NCI-H460 (cell line): ENCODE measurements around the gene DUSP18. TPM values are rescaled to one million over a fixed set of nuclear protein-coding genes. Genes with fewer than 3 reads are reported as not detected.
"Not testable (repeated sequence)": the region's sequence is repeated elsewhere in the genome, so short reads cannot be mapped to it uniquely, and the experiment has no call there.

Experiments
- DNase-seq: peaks from one replicate; pipeline ENCODE4 v3.0.0-alpha.2; 2016; ENCODE audit warnings: low read depth; ENCODE audit errors: extremely low read depth
- total RNA-seq: library from RNA; depleted of rRNA; stranded (reverse); fragments of >200 nt; shearing (Covaris generic); gene quantifications from 2 replicates; pipeline ENCODE4 v1.2.3, GENCODE V29; 2014

DUSP18 gene
- total RNA-seq, 1 experiment from 2014 or later = 5.0 TPM

DNA sequence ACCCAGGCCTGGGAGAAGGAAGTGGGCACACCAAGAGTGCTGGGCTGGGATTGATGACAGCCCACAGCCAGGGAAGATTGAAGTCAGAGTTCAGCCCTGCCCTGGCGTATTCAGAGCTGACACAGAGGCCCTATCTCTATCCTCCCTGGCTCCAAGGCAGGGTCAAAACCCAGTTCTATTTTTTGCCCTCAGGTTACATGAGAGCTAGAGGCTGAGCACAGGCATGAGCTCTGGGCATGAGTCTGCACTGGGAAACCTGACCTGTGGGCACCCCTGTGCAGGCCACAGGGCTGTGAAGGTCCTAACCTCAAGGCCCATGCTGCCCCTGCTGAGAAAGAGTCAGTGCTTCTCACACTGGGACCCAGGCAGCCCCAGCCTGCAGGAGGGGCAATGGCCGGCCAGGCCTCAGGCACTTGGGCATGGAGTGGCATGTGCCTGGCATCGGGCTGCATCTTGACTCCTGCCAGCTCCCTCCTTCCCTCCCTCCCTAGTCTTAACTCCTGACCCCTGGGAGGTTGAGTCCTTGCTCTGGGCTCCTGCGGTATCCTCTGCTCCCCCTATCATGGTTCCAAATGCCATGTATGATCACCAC, 26.7 kb downstream of the DUSP18 start:
- no peak for DNase-seq

DNA sequence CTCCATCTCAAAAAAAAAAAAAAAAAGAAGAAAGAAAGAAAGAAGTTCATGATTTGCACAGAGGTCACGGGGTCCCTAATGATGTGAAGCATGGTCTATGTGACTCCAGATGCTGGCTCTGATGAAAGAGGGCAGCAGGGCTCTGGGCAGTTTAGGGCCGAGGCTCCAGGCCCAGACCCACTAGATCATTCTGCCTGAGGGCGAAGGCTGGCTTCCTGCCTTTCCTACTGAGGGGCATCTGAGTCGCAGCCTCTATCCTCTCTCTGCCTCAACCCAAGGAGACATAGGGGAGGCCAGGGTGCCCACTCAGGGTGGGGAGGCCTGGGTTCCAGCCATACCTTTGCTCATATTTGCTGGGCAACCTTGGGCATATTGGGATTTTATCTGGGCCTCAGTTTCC, 27.3 kb downstream of the DUSP18 start:
- DNase-seq = no peak

GRCh38 chr22:30637701-30638114, 30.0 kb downstream of the DUSP18 start:
- no peak for DNase-seq

DNA sequence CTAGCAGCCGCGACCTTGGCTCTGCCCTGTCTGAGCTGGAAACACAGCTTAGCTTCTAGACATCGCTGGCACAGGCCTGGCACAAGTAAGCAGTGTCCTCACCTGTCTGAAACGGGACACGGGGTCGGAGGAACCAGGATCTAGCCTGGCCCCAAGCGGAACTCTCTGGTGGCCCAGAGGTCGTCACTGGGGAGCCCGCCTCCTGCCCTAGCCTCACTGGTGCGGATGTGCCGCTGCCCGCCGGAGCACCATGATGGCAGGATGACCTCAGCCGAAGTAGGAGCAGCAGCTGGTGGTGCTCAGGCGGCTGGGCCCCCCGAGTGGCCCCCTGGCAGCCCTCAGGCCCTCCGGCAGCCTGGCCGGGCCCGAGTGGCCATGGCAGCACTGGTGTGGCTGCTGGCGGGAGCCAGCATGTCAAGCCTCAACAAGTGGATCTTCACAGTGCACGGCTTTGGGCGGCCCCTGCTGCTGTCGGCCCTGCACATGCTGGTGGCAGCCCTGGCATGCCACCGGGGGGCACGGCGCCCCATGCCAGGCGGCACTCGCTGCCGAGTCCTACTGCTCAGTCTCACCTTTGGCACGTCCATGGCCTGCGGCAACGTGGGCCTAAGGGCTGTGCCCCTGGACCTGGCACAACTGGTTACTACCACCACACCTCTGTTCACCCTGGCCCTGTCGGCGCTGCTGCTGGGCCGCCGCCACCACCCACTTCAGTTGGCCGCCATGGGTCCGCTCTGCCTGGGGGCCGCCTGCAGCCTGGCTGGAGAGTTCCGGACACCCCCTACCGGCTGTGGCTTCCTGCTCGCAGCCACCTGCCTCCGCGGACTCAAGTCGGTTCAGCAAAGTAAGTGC, 31.2 kb downstream of the DUSP18 start:
- no peak for DNase-seq

- peak; percentile 83 for DNase-seq
Measured at GRCh38 chr22:30635273-30636225, 32.1 kb downstream of the DUSP18 start, which contains the start of gene SLC35E4. SLC35E4 (plus strand) TSS chr22:30635781; CDS start chr22:30636451, 670 bp downstream.

GRCh38 chr22:30634471-30635233, 33.0 kb downstream of the DUSP18 start:
- peak; percentile 76 for DNase-seq

DNA sequence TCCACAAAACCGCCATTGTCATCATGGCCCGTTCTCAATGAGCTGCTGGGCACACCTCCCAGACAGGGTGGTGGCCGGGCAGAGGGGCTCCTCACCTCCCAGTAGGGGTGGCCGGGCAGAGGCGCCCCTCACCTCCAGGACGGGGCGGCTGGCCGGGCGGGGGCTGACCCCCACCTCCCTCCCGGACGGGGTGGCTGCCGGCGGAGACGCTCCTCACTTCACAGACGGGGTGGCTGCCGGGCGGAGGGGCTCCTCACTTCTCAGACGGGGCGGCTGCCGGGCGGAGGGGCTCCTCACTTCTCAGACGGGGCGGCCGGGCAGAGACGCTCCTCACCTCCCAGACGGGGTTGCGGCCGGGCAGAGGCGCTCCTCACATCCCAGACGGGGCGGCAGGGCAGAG, 36.2 kb downstream of the DUSP18 start:
- not testable (repeated sequence) for DNase-seq

DNA sequence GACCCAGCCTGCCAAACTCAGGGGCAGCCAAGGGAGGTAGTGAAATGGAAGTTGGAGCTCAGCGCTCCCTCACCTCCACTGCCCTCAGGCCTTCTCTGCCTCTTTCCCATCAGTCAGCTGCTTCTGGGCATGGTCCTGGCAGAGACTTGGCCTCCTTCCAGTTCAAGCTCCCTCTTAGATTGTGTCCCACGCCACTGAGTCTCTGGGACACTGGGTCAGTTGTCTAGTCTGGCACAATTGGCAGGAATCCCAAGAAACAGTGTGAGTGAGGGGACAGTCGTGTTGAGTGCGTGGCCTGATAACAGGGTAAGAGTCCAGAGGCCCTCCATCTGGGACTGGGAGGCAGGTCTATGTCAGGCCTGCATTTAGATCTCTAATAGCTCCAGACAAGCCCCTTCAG, 39.2 kb downstream of the DUSP18 start:
- DNase-seq = no peak

- no peak for DNase-seq
Measured at GRCh38 chr22:30627471-30627870, 40.2 kb downstream of the DUSP18 start.

GRCh38 chr22:30626413-30626812, 41.3 kb downstream of the DUSP18 start:
- DNase-seq = no peak

DNA sequence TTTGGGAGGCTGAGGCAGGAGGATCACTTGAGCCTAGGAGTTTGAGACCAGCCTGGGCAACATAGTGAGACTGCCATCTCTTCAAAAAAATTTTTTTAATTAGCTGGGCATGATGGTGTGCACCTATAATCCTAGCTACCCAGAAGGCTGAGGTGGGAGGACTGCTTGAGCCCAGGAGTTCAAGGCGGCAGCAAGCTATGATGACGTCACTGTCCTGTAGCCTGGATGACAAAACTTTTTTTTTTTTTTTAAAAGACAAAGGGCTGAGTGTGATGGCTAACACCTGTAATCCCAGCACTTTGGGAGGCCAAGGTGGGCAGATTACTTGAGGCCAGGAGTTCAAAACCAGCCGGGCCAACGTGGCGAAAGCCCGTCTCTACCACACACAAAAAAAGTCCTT, 47.8 kb downstream of the DUSP18 start:
- DNase-seq = not testable (repeated sequence)

GRCh38 chr22:30617819-30618218, 49.9 kb downstream of the DUSP18 start:
- DNase-seq = no peak

DNA sequence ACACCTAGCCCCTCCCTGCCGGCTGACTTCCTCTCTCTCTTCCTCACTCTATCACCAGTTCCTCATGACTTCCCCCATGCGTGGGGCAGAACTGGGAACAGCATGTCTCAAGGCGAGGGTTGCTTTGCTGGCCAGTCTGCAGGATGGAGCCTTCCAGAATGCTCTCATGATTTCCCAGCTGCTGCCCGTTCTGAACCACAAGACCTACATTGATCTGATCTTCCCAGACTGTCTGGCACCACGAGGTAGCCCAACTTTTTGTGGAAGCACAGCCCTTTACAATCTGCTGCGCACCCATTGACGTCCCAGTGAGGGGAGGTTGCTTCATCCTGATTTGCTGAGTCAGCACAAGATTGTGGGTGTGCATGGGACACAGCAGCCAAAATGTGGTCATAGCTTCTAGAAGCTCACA, 52.1 kb downstream of the DUSP18 start:
- DNase-seq = no peak

- DNase-seq = no peak
Measured at GRCh38 chr22:30614879-30615278, 52.8 kb downstream of the DUSP18 start.

DNA sequence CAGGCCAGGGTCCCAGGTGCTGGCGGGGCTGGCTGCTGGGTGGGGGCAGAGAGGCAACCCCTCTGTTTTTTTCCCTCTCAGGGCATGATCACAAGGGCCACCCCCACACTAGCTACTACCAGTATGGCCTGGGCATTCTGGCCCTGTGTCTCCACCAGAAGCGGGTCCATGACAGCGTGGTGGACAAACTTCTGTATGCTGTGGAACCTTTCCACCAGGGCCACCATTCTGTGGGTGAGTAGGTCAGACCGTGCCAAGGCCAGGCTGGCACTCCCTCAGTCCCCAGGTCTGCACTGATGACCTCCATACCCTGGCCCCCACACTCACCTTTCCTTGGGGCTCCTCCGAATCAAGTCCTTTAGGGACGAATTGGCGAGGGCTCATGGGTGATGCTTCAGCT, 53.4 kb downstream of the DUSP18 start:
- DNase-seq = no peak

DNA sequence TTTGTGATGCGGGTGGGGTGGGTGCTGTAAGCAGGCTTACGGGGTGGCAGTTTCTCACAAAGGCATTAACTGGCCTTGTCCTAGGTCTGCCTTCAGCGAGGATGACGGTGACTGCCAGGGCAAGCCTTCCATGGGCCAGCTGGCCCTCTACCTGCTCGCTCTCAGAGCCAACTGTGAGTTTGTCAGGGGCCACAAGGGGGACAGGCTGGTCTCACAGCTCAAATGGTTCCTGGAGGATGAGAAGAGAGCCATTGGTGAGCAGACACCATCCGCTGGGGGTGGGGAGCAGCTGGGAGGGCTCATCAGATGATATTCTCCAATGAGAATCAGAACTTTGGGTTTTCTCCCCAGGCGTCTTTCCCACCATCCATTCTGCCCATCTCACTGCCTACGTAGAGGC, 54.9 kb downstream of the DUSP18 start:
- no peak for DNase-seq
